ENCODE data around the gene HRAS. TPM values are rescaled to one million over a fixed set of nuclear protein-coding genes. Genes with fewer than 3 reads are reported as not detected.

HRAS gene
- total and polyA plus RNA-seq, 2 of the 13 experiments (the other 11 are each of a cell fraction or from before 2014, with no cell fraction given): 32.9 to 50.0 TPM

DNA sequence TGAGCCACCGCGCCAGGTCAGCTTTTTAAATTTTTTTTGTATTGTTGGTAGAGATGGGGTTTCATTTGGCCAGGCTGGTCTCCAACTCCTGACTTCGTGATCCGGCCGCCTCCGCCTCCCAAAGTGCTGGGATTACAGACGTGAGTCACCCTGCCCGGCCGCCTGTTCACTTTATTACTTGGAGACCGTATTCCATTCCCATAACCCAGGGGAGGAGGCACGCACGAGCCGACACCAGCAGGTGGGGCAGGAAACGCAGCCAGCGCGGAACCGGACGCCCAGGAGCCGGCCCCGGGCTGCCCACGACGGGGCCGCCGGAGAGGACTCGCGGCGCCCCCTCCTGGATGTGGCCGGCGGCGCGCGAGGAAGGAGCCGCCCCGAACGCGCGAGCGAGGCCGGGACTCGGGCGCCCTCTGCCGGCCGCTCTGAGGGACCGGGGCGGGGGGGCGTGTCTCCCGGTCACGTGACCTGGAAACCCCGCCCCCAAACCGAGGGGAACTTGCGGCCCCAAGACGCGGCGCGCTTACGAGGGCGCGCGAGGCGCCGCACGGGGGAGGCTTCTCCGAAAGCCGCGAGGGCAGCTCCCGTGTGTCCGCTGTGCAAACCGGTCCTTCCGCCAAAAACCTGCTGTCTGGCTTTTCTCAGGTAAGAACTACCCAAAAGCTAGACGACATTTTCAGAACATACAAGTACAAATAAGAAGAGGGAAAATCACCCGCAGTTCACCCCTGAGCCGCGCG, 16.7 kb downstream of the HRAS start (continued):
- TF ChIP-seq, protein P1, sequence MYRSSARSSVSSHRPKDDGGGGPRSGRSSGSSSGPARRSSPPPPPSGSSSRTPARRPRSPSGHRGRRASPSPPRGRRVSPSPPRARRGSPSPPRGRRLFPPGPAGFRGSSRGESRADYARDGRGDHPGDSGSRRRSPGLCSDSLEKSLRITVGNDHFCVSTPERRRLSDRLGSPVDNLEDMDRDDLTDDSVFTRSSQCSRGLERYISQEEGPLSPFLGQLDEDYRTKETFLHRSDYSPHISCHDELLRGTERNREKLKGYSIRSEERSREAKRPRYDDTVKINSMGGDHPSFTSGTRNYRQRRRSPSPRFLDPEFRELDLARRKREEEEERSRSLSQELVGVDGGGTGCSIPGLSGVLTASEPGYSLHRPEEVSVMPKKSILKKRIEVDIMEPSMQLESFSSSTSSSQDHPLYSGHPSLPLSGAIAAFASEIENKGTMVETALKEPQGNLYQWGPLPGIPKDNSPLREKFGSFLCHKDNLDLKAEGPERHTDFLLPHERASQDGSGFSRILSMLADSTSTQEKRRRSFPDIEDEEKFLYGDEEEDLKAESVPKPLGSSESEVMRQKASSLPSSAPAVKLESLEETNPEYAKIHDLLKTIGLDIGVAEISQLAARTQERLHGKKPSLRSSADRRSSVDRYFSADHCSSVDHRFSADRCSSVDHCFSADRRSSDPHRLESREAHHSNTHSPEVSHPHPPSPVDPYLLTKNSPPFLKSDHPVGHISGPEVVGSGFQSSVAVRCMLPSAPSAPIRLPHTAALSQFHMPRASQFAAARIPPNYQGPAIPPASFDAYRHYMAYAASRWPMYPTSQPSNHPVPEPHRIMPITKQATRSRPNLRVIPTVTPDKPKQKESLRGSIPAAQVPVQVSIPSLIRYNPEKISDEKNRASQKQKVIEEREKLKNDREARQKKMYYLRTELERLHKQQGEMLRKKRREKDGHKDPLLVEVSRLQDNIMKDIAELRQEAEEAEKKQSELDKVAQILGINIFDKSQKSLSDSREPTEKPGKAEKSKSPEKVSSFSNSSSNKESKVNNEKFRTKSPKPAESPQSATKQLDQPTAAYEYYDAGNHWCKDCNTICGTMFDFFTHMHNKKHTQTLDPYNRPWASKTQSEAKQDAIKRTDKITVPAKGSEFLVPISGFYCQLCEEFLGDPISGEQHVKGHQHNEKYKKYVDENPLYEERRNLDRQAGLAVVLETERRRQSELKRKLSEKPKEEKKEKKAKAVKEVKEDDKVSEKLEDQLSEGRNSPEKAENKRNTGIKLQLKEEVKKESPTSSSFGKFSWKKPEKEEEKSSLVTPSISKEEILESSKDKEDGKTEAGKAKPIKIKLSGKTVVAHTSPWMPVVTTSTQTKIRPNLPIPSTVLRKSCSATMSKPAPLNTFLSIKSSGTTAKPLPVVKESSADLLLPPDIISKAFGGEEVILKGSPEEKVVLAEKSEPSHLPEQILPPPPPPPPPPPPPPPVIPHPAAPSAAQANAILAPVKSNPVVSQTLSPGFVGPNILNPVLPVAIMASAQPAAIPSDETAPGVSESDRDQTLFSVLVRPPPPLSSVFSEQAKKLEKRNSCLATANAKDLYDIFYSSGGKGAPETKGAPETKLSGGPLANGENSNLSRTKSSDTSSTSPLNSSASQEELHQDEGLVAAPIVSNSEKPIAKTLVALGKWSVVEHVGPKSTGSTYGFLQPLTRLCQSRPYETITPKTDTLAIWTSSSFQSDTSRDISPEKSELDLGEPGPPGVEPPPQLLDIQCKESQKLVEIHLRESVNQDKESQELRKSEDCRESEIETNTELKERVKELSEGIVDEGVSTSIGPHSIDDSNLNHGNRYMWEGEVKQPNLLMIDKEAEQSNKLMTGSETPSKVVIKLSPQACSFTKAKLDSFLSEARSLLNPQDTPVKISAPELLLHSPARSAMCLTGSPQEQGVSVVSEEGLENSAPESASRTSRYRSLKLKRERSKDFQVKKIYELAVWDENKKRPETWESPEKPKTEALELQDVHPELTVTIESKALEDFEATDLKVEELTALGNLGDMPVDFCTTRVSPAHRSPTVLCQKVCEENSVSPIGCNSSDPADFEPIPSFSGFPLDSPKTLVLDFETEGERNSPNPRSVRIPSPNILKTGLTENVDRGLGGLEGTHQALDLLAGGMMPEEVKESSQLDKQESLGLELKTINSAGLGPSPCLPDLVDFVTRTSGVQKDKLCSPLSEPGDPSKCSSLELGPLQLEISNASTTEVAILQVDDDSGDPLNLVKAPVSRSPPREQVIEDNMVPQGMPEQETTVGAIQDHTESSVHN (CRISPR knock-in tag; IDR thresholded peaks at IDR 0.05): 0 out of 2 replicates have a peak, but pooled peaks have one; percentile 18
- TF ChIP-seq, protein P2, sequence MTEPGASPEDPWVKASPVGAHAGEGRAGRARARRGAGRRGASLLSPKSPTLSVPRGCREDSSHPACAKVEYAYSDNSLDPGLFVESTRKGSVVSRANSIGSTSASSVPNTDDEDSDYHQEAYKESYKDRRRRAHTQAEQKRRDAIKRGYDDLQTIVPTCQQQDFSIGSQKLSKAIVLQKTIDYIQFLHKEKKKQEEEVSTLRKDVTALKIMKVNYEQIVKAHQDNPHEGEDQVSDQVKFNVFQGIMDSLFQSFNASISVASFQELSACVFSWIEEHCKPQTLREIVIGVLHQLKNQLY (CRISPR knock-in tag; IDR thresholded peaks at IDR 0.05): 0 out of 2 replicates have a peak, but pooled peaks have one; percentile 18
- TF ChIP-seq ZNF460 (CRISPR knock-in tag; IDR thresholded peaks at IDR 0.05; ENCODE audit: borderline replicate concordance): no peak; the same call in 1 of the 2 replicates
- TF ChIP-seq KAT7 (CRISPR knock-in tag; IDR thresholded peaks at IDR 0.05; ENCODE audit: borderline replicate concordance): peak; percentile 58; the same call in 1 of the 2 replicates
- TF ChIP-seq, protein P3, sequence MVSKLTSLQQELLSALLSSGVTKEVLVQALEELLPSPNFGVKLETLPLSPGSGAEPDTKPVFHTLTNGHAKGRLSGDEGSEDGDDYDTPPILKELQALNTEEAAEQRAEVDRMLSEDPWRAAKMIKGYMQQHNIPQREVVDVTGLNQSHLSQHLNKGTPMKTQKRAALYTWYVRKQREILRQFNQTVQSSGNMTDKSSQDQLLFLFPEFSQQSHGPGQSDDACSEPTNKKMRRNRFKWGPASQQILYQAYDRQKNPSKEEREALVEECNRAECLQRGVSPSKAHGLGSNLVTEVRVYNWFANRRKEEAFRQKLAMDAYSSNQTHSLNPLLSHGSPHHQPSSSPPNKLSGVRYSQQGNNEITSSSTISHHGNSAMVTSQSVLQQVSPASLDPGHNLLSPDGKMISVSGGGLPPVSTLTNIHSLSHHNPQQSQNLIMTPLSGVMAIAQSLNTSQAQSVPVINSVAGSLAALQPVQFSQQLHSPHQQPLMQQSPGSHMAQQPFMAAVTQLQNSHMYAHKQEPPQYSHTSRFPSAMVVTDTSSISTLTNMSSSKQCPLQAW (CRISPR knock-in tag; IDR thresholded peaks at IDR 0.05): no peak; the same call in 1 of the 2 replicates
- TF ChIP-seq AKAP8 (CRISPR knock-in tag; IDR thresholded peaks at IDR 0.05): peak; percentile 64; the same call in 1 of the 2 replicates
- TF ChIP-seq MIXL1 (CRISPR knock-in tag; IDR thresholded peaks at IDR 0.05): no peak
- TF ChIP-seq MTA1 (CRISPR knock-in tag; IDR thresholded peaks at IDR 0.05; ENCODE audit: borderline replicate concordance): peak; percentile 29; the same call in 1 of the 2 replicates
- TF ChIP-seq ZNF563 (CRISPR knock-in tag; IDR thresholded peaks at IDR 0.05): peak; percentile 78; the same call in 1 of the 2 replicates
- peak; percentile 59; the same call in 1 of the 2 replicates for TF ChIP-seq ZNF333 (CRISPR knock-in tag; IDR thresholded peaks at IDR 0.05; ENCODE audit: borderline replicate concordance)
- peak; percentile 78 for TF ChIP-seq ETV5 (CRISPR knock-in tag; IDR thresholded peaks at IDR 0.05; ENCODE audit: borderline replicate concordance)
- TF ChIP-seq ZNF776 (CRISPR knock-in tag; IDR thresholded peaks at IDR 0.05): peak; percentile 47; the same call in 1 of the 2 replicates
- TF ChIP-seq NRL (CRISPR knock-in tag; IDR thresholded peaks at IDR 0.05; ENCODE audit: borderline replicate concordance): 0 out of 2 replicates have a peak, but pooled peaks have one; percentile 24
